Measurements from ENCODE around the gene ACTN1.

DNA sequence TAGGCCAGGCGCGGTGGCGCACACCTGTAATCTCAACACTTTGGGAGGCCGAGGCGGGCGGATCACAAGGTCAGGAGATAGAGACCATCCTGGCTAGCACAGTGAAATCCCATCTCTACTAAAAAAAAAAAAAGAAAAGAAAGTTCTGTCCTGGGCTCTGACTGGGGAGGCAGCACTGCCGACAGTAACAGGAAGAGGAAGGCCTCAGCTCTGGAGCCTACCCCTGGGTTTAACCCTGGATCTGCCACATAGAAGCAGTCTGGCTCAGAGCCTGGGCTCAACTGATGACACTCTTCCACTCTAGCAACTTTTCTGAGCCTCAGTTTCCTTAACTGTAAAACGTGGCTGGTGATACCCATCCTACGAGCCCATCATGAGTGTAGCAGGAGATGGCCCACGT, 60.5 kb downstream of the ACTN1 start:
- TF ChIP-seq, protein P1, sequence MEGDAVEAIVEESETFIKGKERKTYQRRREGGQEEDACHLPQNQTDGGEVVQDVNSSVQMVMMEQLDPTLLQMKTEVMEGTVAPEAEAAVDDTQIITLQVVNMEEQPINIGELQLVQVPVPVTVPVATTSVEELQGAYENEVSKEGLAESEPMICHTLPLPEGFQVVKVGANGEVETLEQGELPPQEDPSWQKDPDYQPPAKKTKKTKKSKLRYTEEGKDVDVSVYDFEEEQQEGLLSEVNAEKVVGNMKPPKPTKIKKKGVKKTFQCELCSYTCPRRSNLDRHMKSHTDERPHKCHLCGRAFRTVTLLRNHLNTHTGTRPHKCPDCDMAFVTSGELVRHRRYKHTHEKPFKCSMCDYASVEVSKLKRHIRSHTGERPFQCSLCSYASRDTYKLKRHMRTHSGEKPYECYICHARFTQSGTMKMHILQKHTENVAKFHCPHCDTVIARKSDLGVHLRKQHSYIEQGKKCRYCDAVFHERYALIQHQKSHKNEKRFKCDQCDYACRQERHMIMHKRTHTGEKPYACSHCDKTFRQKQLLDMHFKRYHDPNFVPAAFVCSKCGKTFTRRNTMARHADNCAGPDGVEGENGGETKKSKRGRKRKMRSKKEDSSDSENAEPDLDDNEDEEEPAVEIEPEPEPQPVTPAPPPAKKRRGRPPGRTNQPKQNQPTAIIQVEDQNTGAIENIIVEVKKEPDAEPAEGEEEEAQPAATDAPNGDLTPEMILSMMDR (IDR thresholded peaks at IDR 0.05) = no peak
- no peak for TF ChIP-seq ZFX (IDR thresholded peaks at IDR 0.05; ENCODE audit: borderline replicate concordance)

Measured in 22Rv1 (cell line).